ENCODE measurements around the gene ARHGAP24.

- TF ChIP-seq CTCF (IDR thresholded peaks at IDR 0.05) (no peak), POLR2A (IDR thresholded peaks at IDR 0.05) (no peak), EP300 (IDR thresholded peaks at IDR 0.05) (no peak), POLR2AphosphoS5 (IDR thresholded peaks at IDR 0.05) (no peak)
These were observed 197.2 kb downstream of the ARHGAP24 start for GRCh38 chr4:85672116-85672515.
